Measurements from ENCODE around the gene TSPAN33. TPM values are rescaled to one million over a fixed set of nuclear protein-coding genes. Genes with fewer than 3 reads are reported as not detected.

TSPAN33 gene
- polyA plus RNA-seq, 1 donor (not counting 4 experiments of a cell fraction or from before 2014, with no cell fraction given) = 0.93 TPM

DNA sequence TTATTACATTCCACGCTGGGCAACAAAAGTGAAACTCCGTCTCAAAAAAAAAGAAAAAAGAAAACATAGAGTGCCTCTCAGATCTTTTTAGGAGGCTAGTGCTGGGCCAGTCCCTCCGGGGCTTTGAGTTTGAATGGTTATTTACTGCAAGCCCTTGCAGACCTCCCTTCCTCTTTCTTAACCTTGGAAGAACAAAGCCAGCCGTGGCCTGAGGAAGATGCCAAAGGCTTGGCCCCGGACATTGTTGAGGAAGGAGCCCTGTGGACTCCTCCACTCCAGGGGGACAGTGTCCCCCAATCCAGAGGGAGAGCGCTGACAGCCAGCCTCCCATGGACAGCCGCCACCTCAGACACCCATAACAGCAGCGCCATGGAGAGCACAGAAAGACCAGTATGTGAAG is 5.0 kb downstream of the TSPAN33 start:
- no peak overlapping the region for H2AFZ ChIP-seq (ENCODE audit: control insufficient read depth, low read length)
- no peak overlapping the region for H3K9ac ChIP-seq (ENCODE audit: control insufficient read depth, extremely low read depth, insufficient read depth, low read length)
- H3K9me3 ChIP-seq (ENCODE audit: control insufficient read depth, low read depth, low read length) = no peaks in the 10 kb centered on the region
- FAIRE-seq = no peak
- peaks cover 26% of the 10 kb centered on the region for H3K27me3 ChIP-seq (ENCODE audit: control insufficient read depth, extremely low read depth, insufficient read depth, low read length)
- no peak overlapping the region for H3K27ac ChIP-seq (ENCODE audit: control insufficient read depth, insufficient read depth, low read length)
- no peak for DNase-seq (ENCODE audit: low read depth, low spot score)
- no peak overlapping the region for H3K4me2 ChIP-seq (ENCODE audit: control insufficient read depth, extremely low read depth, insufficient read depth, low read depth, low read length)
- H3K79me2 ChIP-seq (ENCODE audit: control insufficient read depth, insufficient read depth, low read length) = no peaks in the 10 kb centered on the region
- dilution Hi-C loops (cut with MboI; ENCODE audit: extremely low pct_ligation_motif_present, low sequenced_read_pairs) = no loop called here
- no peaks in the 10 kb centered on the region for H3K36me3 ChIP-seq (ENCODE audit: control insufficient read depth in 2 of 2, extremely low read depth in 1 of 2, insufficient read depth in 2 of 2, low read length in 2 of 2)
- no peaks in the 10 kb centered on the region for H3K4me1 ChIP-seq (ENCODE audit: control insufficient read depth, extremely low read depth, insufficient read depth, low read length)
- H3K4me3 ChIP-seq (ENCODE audit: control insufficient read depth in 2 of 3, extremely low read depth in 1 of 3, insufficient read depth in 2 of 3, low read depth in 1 of 3, low read length in 3 of 3) = no peak overlapping the region
- TF ChIP-seq EZH2 (IDR thresholded peaks at IDR 0.05; ENCODE audit: low read length) = no peak
- TF ChIP-seq CTCF (optimal IDR thresholded peaks at IDR 0.05 in 1 of 3, IDR thresholded peaks at IDR 0.05 in 1 of 3, conservative IDR thresholded peaks at IDR 0.05 in 1 of 3; ENCODE audit: extremely low read depth in 1 of 3, insufficient read depth in 2 of 3, low read length in 3 of 3) = no peak
- no peaks in the 10 kb centered on the region for H4K20me1 ChIP-seq (ENCODE audit: control insufficient read depth, extremely low read depth, insufficient read depth, low read length)
- H3K9me1 ChIP-seq (ENCODE audit: control insufficient read depth, extremely low read depth, insufficient read depth, low read length) = no peaks in the 10 kb centered on the region

DNA sequence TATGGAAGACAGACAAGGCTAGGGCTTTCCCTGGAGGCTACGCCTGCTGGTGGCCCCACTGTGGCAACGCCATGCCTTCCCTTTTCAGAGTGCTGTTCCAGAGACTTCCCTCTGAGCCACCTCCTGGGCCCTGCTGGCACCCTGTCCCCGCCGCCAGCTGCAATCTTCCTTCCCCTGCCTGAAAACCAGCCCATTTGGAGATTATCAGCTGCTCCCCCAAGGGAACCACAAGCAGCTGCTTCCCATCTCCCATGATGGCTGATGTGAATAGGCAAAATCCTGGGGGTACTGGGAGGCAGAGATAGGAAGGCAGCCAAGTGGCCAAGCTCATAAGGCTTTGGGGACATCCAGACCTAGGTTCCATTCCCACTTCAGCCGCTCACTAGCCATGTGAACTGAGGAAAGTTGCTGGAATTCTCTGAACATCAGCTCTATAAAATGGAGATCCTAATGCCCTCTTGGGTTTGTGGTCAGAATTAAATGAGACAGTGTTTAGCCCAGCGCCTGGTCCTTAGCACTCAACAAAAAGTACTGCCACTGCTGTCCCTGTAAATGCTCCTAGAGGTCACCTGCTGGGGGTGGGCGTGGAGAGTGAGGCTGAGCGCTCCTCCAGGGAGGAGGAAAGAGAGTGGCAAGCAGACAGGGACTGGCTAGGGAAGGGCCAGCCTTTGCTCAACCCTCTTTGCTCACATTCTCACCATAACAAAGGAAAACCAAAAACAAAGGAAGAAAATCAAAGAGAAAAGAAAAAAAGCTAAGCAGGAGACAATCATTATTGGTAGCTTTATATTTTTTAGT is 5.9 kb downstream of the TSPAN33 start:
- H3K79me2 ChIP-seq (ENCODE audit: control insufficient read depth, insufficient read depth, low read length) = no peaks in the 10 kb centered on the region
- H3K9me3 ChIP-seq (ENCODE audit: control insufficient read depth, low read depth, low read length) = no peaks in the 10 kb centered on the region
- FAIRE-seq (no peak), DNase-seq (ENCODE audit: low read depth, low spot score) (no peak)
- H4K20me1 ChIP-seq (ENCODE audit: control insufficient read depth, extremely low read depth, insufficient read depth, low read length) = no peaks in the 10 kb centered on the region
- no peak overlapping the region for H3K4me2 ChIP-seq (ENCODE audit: control insufficient read depth, extremely low read depth, insufficient read depth, low read depth, low read length)
- H3K4me1 ChIP-seq (ENCODE audit: control insufficient read depth, extremely low read depth, insufficient read depth, low read length) = no peaks in the 10 kb centered on the region
- H3K27ac ChIP-seq (ENCODE audit: control insufficient read depth, insufficient read depth, low read length) = no peak overlapping the region
- no peak overlapping the region for H3K4me3 ChIP-seq (ENCODE audit: control insufficient read depth in 2 of 3, extremely low read depth in 1 of 3, insufficient read depth in 2 of 3, low read depth in 1 of 3, low read length in 3 of 3)
- no peaks in the 10 kb centered on the region for H3K9me1 ChIP-seq (ENCODE audit: control insufficient read depth, extremely low read depth, insufficient read depth, low read length)
- no peaks in the 10 kb centered on the region for H3K36me3 ChIP-seq (ENCODE audit: control insufficient read depth in 2 of 2, extremely low read depth in 1 of 2, insufficient read depth in 2 of 2, low read length in 2 of 2)
- dilution Hi-C loops (cut with MboI; ENCODE audit: extremely low pct_ligation_motif_present, low sequenced_read_pairs) = no loop called here
- no peak overlapping the region for H2AFZ ChIP-seq (ENCODE audit: control insufficient read depth, low read length)
- peaks cover 26% of the 10 kb centered on the region for H3K27me3 ChIP-seq (ENCODE audit: control insufficient read depth, extremely low read depth, insufficient read depth, low read length)
- H3K9ac ChIP-seq (ENCODE audit: control insufficient read depth, extremely low read depth, insufficient read depth, low read length) = no peak overlapping the region
- no peak for TF ChIP-seq EZH2 (IDR thresholded peaks at IDR 0.05; ENCODE audit: low read length)
- TF ChIP-seq CTCF (optimal IDR thresholded peaks at IDR 0.05 in 1 of 3, IDR thresholded peaks at IDR 0.05 in 1 of 3, conservative IDR thresholded peaks at IDR 0.05 in 1 of 3; ENCODE audit: extremely low read depth in 1 of 3, insufficient read depth in 2 of 3, low read length in 3 of 3) = no peak

Measured in keratinocyte (primary cell).